HG03064 (cell line): Measurements from ENCODE around the gene RECQL5.

Source experiments
- ATAC-seq: cut with Tn5 transposase; IDR thresholded peaks from one replicate; pipeline ENCODE4 v1.9.1; 2021; ENCODE audit warnings: low read depth; ENCODE audit not compliant: unreplicated experiment

Gene RECQL5

GRCh38 chr17:75689441-75689873 lies 22.5 kb upstream of the RECQL5 start:
- ATAC-seq: no peak

- ATAC-seq: no peak
These were observed 21.4 kb upstream of the RECQL5 start for GRCh38 chr17:75688209-75688825.

- ATAC-seq: no peak
These were observed 18.5 kb upstream of the RECQL5 start for GRCh38 chr17:75685499-75685898.

GRCh38 chr17:75684924-75685323 lies 18.0 kb upstream of the RECQL5 start:
- ATAC-seq: no peak

GRCh38 chr17:75684249-75684648 lies 17.3 kb upstream of the RECQL5 start:
- no peak for ATAC-seq

GRCh38 chr17:75683583-75683982 lies 16.6 kb upstream of the RECQL5 start:
- ATAC-seq: no peak

- no peak for ATAC-seq
These were observed 14.3 kb upstream of the RECQL5 start for GRCh38 chr17:75681289-75681688.

GRCh38 chr17:75680431-75680830 lies 13.5 kb upstream of the RECQL5 start:
- no peak for ATAC-seq

GRCh38 chr17:75679706-75680211 lies 12.8 kb upstream of the RECQL5 start:
- no peak for ATAC-seq

- no peak for ATAC-seq
These were observed 9.5 kb upstream of the RECQL5 start for GRCh38 chr17:75676461-75676860.

GRCh38 chr17:75673487-75673886 lies 6.5 kb upstream of the RECQL5 start:
- ATAC-seq: no peak

GRCh38 chr17:75672011-75672410 lies 5.1 kb upstream of the RECQL5 start:
- no peak for ATAC-seq

- ATAC-seq: no peak
These were observed 3.9 kb upstream of the RECQL5 start for GRCh38 chr17:75670868-75671267.

- no peak for ATAC-seq
These were observed 1.5 kb upstream of the RECQL5 start for GRCh38 chr17:75668489-75668888.

- no peak for ATAC-seq
These were observed 871 bp upstream of the RECQL5 start for GRCh38 chr17:75667825-75668224.

GRCh38 chr17:75665981-75666380 lies 973 bp downstream of the RECQL5 start:
- no peak for ATAC-seq

- peak; percentile 59 for ATAC-seq
These were observed 2.8 kb downstream of the RECQL5 start for GRCh38 chr17:75664099-75664549.

GRCh38 chr17:75662511-75662910 lies 4.4 kb downstream of the RECQL5 start:
- no peak for ATAC-seq

- no peak for ATAC-seq
These were observed 5.4 kb downstream of the RECQL5 start for GRCh38 chr17:75661531-75661930.

GRCh38 chr17:75658237-75658636 lies 8.7 kb downstream of the RECQL5 start:
- ATAC-seq: no peak

- ATAC-seq: no peak
These were observed 12.8 kb downstream of the RECQL5 start for GRCh38 chr17:75654176-75654575.

GRCh38 chr17:75652934-75653549 lies 13.9 kb downstream of the RECQL5 start:
- ATAC-seq: no peak
